ENCODE data around the gene MRPL19.
"Not testable (repeated sequence)": the region's sequence is repeated elsewhere in the genome, so short reads cannot be mapped to it uniquely, and the experiment has no call there.

- TF ChIP-seq CTCF (IDR thresholded peaks at IDR 0.05; ENCODE audit: extremely low read depth in 1 of 2, insufficient read depth in 1 of 2, low read depth in 1 of 2, low read length in 2 of 2); EZH2 (IDR thresholded peaks at IDR 0.05; ENCODE audit: borderline replicate concordance, low read depth, low read length, severe bottlenecking); MAX (IDR thresholded peaks at IDR 0.05; ENCODE audit: insufficient read depth, insufficient read length); POLR2A (IDR thresholded peaks at IDR 0.05; ENCODE audit: low read depth, low read length): not testable (repeated sequence)
Measured at GRCh38 chr2:75683430-75683829, 36.8 kb downstream of the MRPL19 start.

All from endothelial cell of umbilical vein (primary cell).